ENCODE results near the gene LIN37. TPM values are rescaled to one million over a fixed set of nuclear protein-coding genes. Genes with fewer than 3 reads are reported as not detected.
A peak's percentile ranks its signal among the peaks of the same experiment; 100 is the strongest.

The LIN37 gene
- total and polyA plus RNA-seq, 7 donors = 8.4 to 19.1 (median 13.6) TPM

GRCh38 chr19:35775298-35776101 lies 27.1 kb downstream of the LIN37 start, which contains the start of gene ARHGAP33:
ARHGAP33 (plus strand) TSS chr19:35775564; CDS start chr19:35775659, 95 bp downstream.
- peak in 2 of 4 donors; percentile 33 to 43 for TF ChIP-seq POLR2AphosphoS5 (IDR thresholded peaks at IDR 0.05)
- TF ChIP-seq POLR2A (IDR thresholded peaks at IDR 0.05) = no peak
- no peak for TF ChIP-seq CTCF (IDR thresholded peaks at IDR 0.05)
- 0 to 1% methylated on average over 82 of the region's 82 CpGs for WGBS, 2 donors
- H3K27ac ChIP-seq = peak within 1 kb of the TSS in 3 of 4 donors; percentile 63 to 74 (median 69)
- H3K4me3 ChIP-seq = peak within 1 kb of the TSS; percentile 76 to 97 (median 81)
- no peaks in the 10 kb centered on the region for H3K27me3 ChIP-seq
- H3K36me3 ChIP-seq = peaks cover 4 to 21% (median 6%) of the 10 kb centered on the region in 4 donors
- DNase-seq = peak; percentile 99
- H3K9me3 ChIP-seq = no peaks in the 10 kb centered on the region
- intact Hi-C loops (cut with DNase I) = loop anchor here (5.0 kb wide), 2 partner anchors 122 to 157 kb away; no protein-coding TSS in a partner anchor
- peaks cover 0 to 19% (median 14%) of the 10 kb centered on the region in 4 donors for H3K4me1 ChIP-seq

GRCh38 chr19:35776102-35776788 lies 27.9 kb downstream of the LIN37 start:
- Histone ChIP-seq H3K27me3 (no peaks in the 10 kb centered on the region), H3K4me1 (peaks cover 0 to 19% (median 14%) of the 10 kb centered on the region in 4 donors), H3K27ac (peak overlapping the region in 3 of 4 donors; percentile 63 to 74 (median 69)), H3K4me3 (peak overlapping the region; percentile 76 to 97 (median 81)), H3K9me3 (no peaks in the 10 kb centered on the region), H3K36me3 (peaks cover 11 to 29% (median 13%) of the 10 kb centered on the region in 4 donors)
- intact Hi-C loops (cut with DNase I) = loop anchor here (5.0 kb wide), 2 partner anchors 121 to 156 kb away; no protein-coding TSS in a partner anchor
- 65 to 66% methylated on average over 13 of the region's 13 CpGs for WGBS, 2 donors
- DNase-seq = no peak
- no peak for TF ChIP-seq EP300 (IDR thresholded peaks at IDR 0.05)
- TF ChIP-seq CTCF (IDR thresholded peaks at IDR 0.05) = no peak
- no peak for TF ChIP-seq POLR2A (IDR thresholded peaks at IDR 0.05)
- TF ChIP-seq POLR2AphosphoS5 (IDR thresholded peaks at IDR 0.05) = no peak

GRCh38 chr19:35777086-35777841 lies 28.9 kb downstream of the LIN37 start:
- DNase-seq = no peak
- no peak overlapping the region for H3K27ac ChIP-seq
- H3K4me1 ChIP-seq = peaks cover 0 to 19% (median 14%) of the 10 kb centered on the region in 4 donors
- peaks cover 11 to 39% (median 16%) of the 10 kb centered on the region in 4 donors for H3K36me3 ChIP-seq
- no peaks in the 10 kb centered on the region for H3K27me3 ChIP-seq
- H3K4me3 ChIP-seq = no peak overlapping the region
- intact Hi-C loops (cut with DNase I) = loop anchor here (5.0 kb wide), 2 partner anchors 120 to 155 kb away; no protein-coding TSS in a partner anchor
- no peaks in the 10 kb centered on the region for H3K9me3 ChIP-seq
- WGBS, 2 donors = 77 to 89% methylated on average over 19 of the region's 19 CpGs
- TF ChIP-seq EP300 (IDR thresholded peaks at IDR 0.05) (no peak), POLR2AphosphoS5 (IDR thresholded peaks at IDR 0.05) (no peak), POLR2A (IDR thresholded peaks at IDR 0.05) (no peak), CTCF (IDR thresholded peaks at IDR 0.05) (no peak)

GRCh38 chr19:35777961-35778360 lies 29.6 kb downstream of the LIN37 start:
- Histone ChIP-seq H3K4me1 (peaks cover 0 to 19% (median 14%) of the 10 kb centered on the region in 4 donors), H3K27me3 (no peaks in the 10 kb centered on the region), H3K4me3 (no peak overlapping the region), H3K27ac (no peak overlapping the region), H3K9me3 (no peaks in the 10 kb centered on the region), H3K36me3 (peaks cover 11 to 43% (median 16%) of the 10 kb centered on the region in 4 donors)
- 81 to 97% methylated on average over 7 of the region's 7 CpGs for WGBS, 2 donors
- intact Hi-C loops (cut with DNase I) = loop anchor here (5.0 kb wide), 2 partner anchors 119 to 154 kb away; no protein-coding TSS in a partner anchor
- no peak for TF ChIP-seq POLR2A (IDR thresholded peaks at IDR 0.05)
- no peak for TF ChIP-seq POLR2AphosphoS5 (IDR thresholded peaks at IDR 0.05)
- TF ChIP-seq EP300 (IDR thresholded peaks at IDR 0.05) = no peak
- TF ChIP-seq CTCF (IDR thresholded peaks at IDR 0.05) = no peak
- no peak for DNase-seq
